IPS-18c (cell line): ENCODE results near the gene LRRC63.

Experiments used
- H3K4me3 ChIP-seq: 2 replicates; pipeline ENCODE4 v1.7.0; 2013; ENCODE audit warnings: low read depth, mild to moderate bottlenecking, low read length, moderate library complexity; ENCODE audit not compliant: insufficient read depth
- H3K9me3 ChIP-seq: one replicate; pipeline ENCODE4 v1.6.1; 2013; ENCODE audit warnings: mild to moderate bottlenecking, low read length, moderate library complexity; ENCODE audit not compliant: control insufficient read depth, insufficient read depth

LRRC63 gene

GRCh38 chr13:46289260-46289955, 77.7 kb downstream of the LRRC63 start:
- Histone ChIP-seq H3K4me3 (no peak overlapping the region), H3K9me3 (no peaks in the 10 kb centered on the region)

- Histone ChIP-seq H3K4me3 (no peak overlapping the region), H3K9me3 (no peaks in the 10 kb centered on the region)
Observed at GRCh38 chr13:46290434-46290833, 78.7 kb downstream of the LRRC63 start.

DNA sequence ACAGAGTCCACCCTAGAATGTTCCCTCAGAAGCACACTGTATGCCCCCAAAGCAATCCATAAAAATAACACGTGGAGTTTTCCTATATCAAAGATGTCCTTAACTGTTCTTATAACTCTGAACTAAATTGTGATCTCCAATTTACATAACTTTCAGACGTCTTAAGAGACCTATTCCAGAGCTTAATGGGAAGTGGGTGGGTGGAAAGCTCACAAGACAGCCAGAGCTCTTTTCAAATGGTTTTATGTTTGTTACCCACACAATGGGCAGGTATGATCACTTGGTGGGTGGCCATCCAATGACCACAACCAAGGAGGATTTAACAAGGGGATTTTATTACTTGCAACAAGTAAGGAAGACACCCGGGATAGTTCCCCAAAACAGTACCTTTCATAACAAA, 81.7 kb downstream of the LRRC63 start:
- no peak overlapping the region for H3K4me3 ChIP-seq
- no peaks in the 10 kb centered on the region for H3K9me3 ChIP-seq

- Histone ChIP-seq H3K9me3 (no peaks in the 10 kb centered on the region), H3K4me3 (no peak overlapping the region)
Observed at GRCh38 chr13:46295491-46296114, 83.9 kb downstream of the LRRC63 start.

DNA sequence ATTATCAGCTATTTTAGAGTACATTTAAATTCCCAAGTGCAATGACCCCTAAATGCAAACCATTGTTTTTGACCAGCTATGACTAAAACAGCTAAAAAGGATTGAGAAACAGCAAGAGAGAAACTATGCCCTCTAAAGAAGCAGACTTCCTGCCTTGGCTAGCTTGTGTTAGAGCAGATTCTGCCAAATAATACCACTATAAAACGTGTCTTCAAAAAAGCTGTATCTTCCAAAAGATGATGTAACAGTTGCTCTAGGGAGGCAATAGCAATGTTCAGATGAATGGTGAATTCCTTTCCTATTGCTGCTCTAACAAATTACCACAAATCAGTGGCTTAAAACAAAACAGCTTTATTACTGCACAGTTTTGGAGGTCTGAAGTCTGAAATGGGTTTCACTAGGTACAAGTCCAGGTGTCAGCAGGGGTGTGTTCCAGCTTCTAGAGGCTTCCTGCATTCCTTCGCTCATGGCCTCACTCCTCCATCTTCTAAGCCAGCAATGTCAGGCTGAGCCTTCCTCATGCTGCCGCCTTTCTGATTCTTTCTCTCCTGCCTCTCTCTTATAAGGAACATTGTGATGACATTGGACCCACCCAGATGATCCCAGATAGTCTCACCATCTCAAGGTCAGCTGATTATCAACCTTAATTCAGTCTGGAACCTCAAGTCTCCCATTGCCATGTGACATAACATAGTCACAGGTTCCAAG, 84.5 kb downstream of the LRRC63 start:
- no peaks in the 10 kb centered on the region for H3K9me3 ChIP-seq
- H3K4me3 ChIP-seq = no peak overlapping the region

GRCh38 chr13:46296921-46297320, 85.2 kb downstream of the LRRC63 start:
- H3K9me3 ChIP-seq = no peaks in the 10 kb centered on the region
- no peak overlapping the region for H3K4me3 ChIP-seq

- Histone ChIP-seq H3K9me3 (no peaks in the 10 kb centered on the region), H3K4me3 (no peak overlapping the region)
Observed at GRCh38 chr13:46297361-46297811, 85.7 kb downstream of the LRRC63 start.

DNA sequence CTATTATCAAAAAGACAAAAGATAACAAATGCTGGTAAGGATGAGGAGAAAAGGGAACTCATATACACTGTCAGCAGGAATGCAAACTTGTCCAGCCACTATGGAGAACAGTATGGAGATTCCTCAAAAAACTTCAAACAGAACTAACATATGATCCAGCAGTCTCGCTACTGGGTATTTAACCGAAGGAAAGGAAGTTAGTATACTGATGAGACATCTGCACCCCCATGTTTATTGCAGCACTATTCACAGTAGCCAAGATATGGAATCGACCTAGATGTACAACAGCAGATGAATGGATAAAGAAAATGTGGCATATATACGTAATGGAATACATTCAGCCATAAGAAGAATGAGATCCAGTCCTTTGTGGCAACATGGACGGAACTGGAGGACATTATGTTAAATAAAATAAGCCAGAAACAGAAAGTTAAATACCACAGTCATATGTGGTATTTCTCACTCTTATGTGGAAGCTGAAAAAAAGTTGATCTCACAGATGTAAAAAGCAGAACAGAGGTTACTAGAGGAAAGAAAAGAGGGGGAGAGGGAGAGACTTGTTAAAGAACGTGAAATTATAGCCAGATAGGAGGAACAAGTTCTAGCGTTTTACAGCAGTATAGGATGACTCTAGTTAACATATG, 92.1 kb downstream of the LRRC63 start:
- Histone ChIP-seq H3K9me3 (no peaks in the 10 kb centered on the region), H3K4me3 (no peak overlapping the region)

- H3K4me3 ChIP-seq = no peak overlapping the region
- no peaks in the 10 kb centered on the region for H3K9me3 ChIP-seq
Observed at GRCh38 chr13:46304546-46304945, 92.8 kb downstream of the LRRC63 start.

DNA sequence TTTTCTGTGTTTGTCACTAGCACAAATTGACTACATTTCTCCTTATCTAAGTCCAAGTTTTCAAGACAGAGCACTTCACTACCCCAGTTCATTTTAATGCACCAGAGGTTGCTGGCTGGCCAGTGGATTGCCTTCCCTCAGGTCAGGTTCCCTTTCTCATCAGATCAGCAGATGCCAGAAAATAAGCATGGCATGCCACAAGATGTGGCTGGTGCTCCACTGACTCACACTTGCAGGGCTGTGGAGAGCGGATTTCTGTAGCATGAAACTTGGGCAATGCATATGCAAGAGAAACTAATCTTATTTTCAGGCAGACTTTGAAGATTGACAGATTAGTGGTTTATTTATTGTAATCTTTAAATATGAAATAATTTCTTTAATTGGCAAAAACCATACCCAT, 95.8 kb downstream of the LRRC63 start:
- Histone ChIP-seq H3K4me3 (no peak overlapping the region), H3K9me3 (no peaks in the 10 kb centered on the region)

GRCh38 chr13:46310066-46310465, 98.3 kb downstream of the LRRC63 start:
- H3K4me3 ChIP-seq = no peak overlapping the region
- no peaks in the 10 kb centered on the region for H3K9me3 ChIP-seq

DNA sequence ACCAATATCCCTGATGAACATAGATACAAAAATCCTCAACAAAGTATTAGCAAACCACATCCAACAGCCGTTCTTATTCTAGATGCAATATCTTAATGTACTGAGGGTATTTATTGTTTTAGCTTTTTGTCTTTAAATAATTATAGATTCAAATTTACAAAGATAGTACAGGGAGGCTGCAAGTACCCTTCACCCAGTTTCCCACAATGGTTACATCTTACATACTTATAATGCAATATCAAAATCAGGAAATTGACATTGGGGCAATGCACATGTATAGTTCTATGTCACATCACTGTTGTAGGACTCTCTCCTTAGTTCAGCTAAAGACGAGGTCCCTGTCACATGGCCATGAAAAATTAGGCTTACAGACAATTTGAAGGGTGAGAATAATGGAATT, 99.5 kb downstream of the LRRC63 start:
- Histone ChIP-seq H3K4me3 (no peak overlapping the region), H3K9me3 (no peaks in the 10 kb centered on the region)

DNA sequence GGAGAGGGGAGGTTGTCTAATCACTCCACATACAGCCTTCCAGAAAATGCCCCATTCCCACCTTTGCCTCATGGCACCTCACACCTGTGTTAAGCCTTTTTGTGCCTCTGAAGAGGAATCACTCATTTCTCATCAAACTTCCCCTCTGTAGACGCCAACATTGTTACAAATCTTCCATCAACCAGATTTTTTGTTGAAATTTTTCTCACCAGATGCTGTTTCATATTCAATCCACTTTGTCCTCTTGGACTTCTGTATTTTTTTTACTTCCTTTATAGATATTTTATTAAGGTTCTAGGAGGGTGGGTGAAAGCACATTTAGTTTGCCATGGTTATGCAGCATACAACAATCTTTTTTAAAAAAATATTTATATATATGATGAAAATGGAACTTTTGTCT, 101.3 kb downstream of the LRRC63 start:
- no peak overlapping the region for H3K4me3 ChIP-seq
- no peaks in the 10 kb centered on the region for H3K9me3 ChIP-seq

GRCh38 chr13:46313432-46314257, 101.9 kb downstream of the LRRC63 start:
- no peak overlapping the region for H3K4me3 ChIP-seq
- H3K9me3 ChIP-seq = no peaks in the 10 kb centered on the region

GRCh38 chr13:46314587-46314986, 102.9 kb downstream of the LRRC63 start:
- Histone ChIP-seq H3K9me3 (no peaks in the 10 kb centered on the region), H3K4me3 (no peak overlapping the region)

DNA sequence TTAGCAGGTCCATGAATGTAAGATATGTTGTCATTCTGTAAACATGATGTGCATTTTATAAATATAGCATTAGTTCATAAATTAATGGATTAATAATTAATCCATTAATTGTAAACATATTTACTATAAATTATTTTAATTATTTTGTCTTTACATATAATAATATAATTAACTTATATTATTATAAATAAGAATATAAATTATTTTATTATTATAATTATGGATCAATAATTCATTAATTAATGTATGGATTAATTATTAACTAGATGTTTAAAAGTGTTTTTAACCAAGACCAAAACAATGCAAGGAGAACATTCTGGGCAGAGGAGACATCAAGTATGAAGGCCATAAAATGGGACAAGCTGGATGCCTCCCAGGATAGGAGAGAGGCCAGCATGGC, 103.3 kb downstream of the LRRC63 start:
- H3K9me3 ChIP-seq = no peaks in the 10 kb centered on the region

GRCh38 chr13:46315491-46316075, 103.9 kb downstream of the LRRC63 start:
- Histone ChIP-seq H3K4me3 (no peak overlapping the region), H3K9me3 (no peaks in the 10 kb centered on the region)

More for the DNA sequence above, 103.3 kb downstream of the LRRC63 start:
- no peak overlapping the region for H3K4me3 ChIP-seq
